Left cardiac atrium (tissue), 4 donors: ENCODE results near the gene GNL3. TPM values are rescaled to one million over a fixed set of nuclear protein-coding genes. Genes with fewer than 3 reads are reported as not detected.
A peak's percentile ranks its signal among the peaks of the same experiment; 100 is the strongest.

Experiments used
- ATAC-seq, 2 donors: fragments of 200-7000 bp; cut with Tn5 transposase; one replicate each; pipeline ENCODE4 v1.9.1; 2020; ENCODE audit warnings: mild to moderate bottlenecking in 2 of 2, moderate library complexity in 2 of 2
- DNase-seq: peaks from one replicate; pipeline ENCODE4 v3.0.0-alpha.2; 2020
- intact Hi-C, 2 donors: fragments of 100-400 bp; cut with DNase I; formaldehyde crosslinking; loops; one replicate each; pipeline versions ENCODE4 v1.14.1 to v1.15.1; 2022 to 2023
- total RNA-seq, 2 donors: library from RNA; stranded (reverse); fragmentation: NEBNext Ultra II Directional; extraction: Animal tissue kit (Norgen Biotek cat#: 25700); gene quantifications; one replicate each; pipeline ENCODE4 v1.2.1, GENCODE V29; 2021
- donor health status: DM: no; HTN: yes; CAD: no.
- donor health status: DM: no; HTN: yes; CAD: no; lungs with severe emphysema.
- donor health status: DM: yes; HTN: yes; CAD: no.
- donor health status: Dilated cardiomyopathy.

GNL3 gene
- total RNA-seq, 2 donors from 2014 or later: 30.2 to 61.2 TPM

DNA sequence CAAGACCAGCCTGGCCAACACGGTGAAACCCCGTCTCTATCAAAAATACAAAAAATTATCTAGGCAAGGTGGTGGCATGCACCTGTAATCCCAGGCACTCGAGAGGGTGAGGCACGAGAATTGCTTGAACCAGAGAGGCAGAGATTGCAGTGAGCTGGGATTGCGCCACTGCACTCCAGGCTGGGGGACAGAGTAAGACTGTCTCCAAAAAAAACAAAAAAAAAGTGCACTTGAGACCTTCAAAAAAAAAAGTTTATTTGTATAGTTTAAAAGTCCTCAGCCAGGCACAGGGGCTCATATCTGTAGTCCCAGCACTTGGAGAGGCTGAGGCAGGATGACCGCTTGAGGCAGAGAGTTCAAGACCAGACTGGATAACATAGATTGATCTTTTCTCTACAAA lies 2.2 kb upstream of the GNL3 start:
- DNase-seq: peak; percentile 53
- no peak for ATAC-seq
- intact Hi-C loops: loop anchor here (2.0 to 10.0 kb wide), 3 partner anchors 21 to 229 kb away; partner anchors contain the start of genes GLT8D1 (in 1 of the 2), NISCH (in 1 of the 2) and TNNC1 (in 1 of the 2)

DNA sequence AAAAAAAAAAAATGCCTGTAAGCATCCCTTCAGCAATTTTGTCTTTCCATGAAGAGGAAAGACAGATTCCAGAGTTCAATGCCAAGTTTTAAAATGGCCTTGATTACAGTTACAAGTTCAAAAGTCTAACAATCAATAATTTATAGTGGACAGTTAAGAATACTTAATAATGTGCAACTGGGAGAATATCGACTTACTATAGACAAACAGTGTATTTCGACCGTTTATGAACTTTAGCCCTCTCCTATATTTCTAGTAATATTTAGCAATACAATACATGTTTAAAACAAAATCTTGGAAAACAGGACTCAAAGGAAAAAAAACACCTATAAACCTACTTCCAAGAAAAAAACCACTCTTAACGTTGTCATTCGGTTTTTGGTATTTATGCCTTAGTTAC lies 1.6 kb upstream of the GNL3 start:
- ATAC-seq: no peak
- DNase-seq: no peak
- intact Hi-C loops: loop anchor here (2.0 to 10.0 kb wide), 3 partner anchors 21 to 229 kb away; partner anchors contain the start of genes GLT8D1 (in 1 of the 2), NISCH (in 1 of the 2) and TNNC1 (in 1 of the 2)

DNA sequence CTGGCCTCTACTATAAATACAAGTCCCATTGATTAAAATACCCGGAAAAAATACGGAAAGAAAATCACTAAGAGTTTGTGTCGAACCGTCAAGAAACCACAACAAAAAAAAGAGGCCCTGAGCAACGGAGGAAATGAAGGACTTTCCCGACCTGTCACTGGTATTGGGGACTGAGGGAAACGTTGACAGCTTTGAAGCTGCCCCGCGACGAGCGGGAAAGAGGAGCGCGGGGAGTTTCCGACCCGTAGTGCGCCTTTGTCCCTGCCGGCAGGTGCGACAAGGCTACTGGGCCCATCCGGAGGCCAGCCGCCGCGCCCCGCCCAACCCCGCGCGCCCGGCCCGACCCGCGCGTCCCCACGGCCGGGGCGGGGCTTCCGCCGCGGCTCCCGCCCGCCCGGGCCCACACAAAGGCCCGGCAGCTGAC lies 535 bp upstream of the GNL3 start:
- DNase-seq (peak; percentile 80), ATAC-seq (peak; percentile 96)
- intact Hi-C loops: loop anchor here (2.0 to 10.0 kb wide), 3 partner anchors 20 to 230 kb away; partner anchors contain the start of genes GLT8D1 (in 1 of the 2), NISCH (in 1 of the 2) and TNNC1 (in 1 of the 2)

DNA sequence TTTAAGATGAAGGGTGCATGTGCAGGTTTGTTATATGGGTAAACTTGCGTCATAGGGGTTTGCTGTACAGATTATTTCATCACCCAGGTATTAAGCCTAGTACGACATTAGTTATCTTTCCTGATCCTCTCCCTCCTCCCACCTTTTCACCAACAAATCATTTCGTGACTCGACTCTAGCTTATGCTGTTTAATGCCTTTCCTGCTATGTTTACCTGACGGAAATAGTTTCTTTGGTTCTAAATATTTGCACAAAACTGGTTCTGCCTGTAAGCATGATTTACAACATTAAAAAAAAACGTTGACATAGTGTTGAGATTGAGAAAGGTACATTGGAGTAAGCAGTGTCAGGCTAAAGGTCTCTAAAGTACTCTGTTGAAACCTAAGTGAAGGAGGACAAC lies 2.4 kb downstream of the GNL3 start:
- no peak for DNase-seq
- ATAC-seq: no peak
- intact Hi-C loops: loop anchor here (10.0 kb wide), 2 partner anchors 213 to 233 kb away; partner anchors contain the start of genes NISCH (in 1 of the 2) and TNNC1 (in 1 of the 2)

DNA sequence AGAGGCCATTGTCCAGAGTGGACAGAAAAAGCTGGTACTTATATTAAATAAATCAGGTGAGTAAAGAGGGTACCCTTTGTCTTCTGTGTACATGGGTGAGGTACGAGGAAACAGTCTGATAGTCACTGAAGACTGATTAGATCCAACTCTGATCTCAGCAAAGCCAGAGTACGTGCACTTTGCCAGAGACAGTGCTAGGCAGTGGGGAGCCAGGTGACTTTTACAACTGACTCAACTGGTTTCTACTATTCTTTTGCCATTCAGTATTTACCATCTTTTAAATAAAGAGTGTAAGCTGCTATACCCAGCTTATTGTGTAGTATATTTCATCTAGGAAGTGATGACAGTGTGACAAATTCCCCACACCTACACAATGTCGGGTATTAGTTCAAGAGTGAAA lies 3.3 kb downstream of the GNL3 start:
- DNase-seq (no peak), ATAC-seq (no peak)
- intact Hi-C loops: loop anchor here (10.0 kb wide), 2 partner anchors 214 to 234 kb away; partner anchors contain the start of genes NISCH (in 1 of the 2) and TNNC1 (in 1 of the 2)

DNA sequence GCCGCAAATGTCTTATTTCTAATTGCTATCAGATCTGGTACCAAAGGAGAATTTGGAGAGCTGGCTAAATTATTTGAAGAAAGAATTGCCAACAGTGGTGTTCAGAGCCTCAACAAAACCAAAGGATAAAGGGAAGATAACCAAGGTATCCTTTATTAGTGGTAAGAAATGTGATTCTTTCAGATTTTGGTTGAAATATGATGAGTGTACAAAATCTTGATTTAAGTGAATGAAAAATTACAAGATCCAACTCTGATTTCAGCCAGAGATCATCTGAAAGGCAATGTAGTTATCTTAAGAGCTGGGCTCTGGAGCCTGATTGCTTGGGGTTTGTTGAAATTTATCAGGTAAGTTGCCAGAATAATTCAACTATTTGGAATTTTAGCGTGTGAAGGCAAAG lies 4.7 kb downstream of the GNL3 start:
- ATAC-seq (no peak), DNase-seq (no peak)
- intact Hi-C loops: no loop called here

DNA sequence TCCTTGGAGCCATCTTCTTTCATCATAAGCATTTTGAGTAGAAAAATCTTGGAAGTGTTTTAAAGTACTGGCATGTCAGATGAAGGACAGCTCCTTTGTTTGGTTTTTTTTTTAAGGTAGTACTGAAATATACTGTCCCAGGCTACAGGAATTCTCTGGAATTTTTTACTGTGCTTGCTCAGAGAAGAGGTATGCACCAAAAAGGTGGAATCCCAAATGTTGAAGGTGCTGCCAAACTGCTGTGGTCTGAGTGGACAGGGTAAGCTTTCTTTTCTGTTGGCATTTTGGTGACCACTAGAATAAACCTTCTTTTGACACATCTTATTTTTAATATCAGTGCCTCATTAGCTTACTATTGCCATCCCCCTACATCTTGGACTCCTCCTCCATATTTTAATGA lies 7.2 kb downstream of the GNL3 start:
- intact Hi-C loops: no loop called here
- ATAC-seq: no peak
- no peak for DNase-seq

DNA sequence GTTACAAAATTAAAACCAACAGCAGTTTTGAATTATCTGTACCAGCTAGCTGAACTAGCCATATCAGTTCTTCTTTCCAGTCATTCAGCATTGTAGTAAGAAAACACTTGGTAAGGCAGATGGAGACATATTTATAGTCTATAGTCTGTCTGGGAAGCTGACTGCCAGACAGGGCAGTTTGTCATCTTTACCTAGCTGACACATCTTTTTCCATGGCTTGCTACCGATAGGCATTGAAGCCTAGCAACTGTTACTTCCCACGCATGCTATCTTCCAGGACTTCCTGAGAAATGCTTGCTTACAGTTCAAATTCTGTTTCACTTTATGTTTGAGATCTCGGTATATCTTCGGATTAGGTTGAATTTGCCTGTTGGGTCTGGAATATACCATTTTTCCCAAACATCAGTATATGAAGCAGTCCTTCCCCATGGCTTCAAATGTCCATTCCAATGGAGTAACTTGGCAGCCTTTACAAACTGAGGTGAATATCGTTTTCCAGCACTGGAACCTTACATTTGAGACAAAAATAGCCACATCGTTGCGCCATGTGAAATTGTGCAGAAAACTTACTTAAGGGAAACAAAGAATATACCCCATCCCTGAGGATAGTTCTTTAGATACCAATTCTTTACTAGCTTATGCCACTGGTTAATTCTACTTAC lies 8.8 kb downstream of the GNL3 start:
- intact Hi-C loops: no loop called here
- DNase-seq (no peak), ATAC-seq (no peak)

DNA sequence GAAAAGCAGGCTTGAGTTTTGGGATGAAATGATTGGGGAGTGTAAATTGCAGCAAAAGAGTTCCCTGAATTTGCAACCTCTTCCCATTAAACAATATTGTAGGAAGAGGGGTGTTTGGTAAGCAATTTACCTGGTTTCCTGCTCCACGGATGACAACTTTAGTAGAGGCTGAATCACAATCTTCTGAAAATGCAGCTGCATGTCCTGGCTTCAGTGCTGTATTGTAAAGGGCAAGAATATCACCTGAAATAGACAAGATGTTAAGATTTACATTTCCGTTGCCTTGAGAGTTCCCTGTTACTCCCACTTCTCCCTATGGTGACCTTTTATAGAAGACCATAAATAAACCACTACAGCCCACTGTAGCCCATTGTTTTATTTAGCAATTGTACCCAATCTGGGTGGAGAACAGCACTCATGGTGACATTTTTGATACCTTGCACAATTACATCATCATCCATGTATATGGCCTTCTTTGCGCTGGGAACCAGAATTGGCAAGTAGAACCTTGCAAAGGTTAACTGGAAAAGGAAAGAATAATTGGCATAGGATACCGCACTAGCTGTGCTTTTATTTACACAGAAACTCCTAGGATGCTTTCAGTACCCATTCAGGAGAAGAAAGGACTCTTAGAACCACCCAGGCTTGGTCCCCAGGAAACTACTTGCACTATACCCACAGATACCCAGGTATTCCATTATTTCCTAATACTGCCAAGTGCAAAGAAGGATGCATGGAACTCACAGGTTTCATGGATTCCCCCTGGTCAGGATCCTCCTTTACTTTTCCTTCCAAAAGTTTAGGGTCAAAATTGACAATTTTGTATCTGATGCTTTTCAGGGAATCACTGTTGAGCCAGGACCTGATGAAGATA lies 10.2 kb downstream of the GNL3 start:
- DNase-seq: no peak
- ATAC-seq: no peak
- intact Hi-C loops: no loop called here

DNA sequence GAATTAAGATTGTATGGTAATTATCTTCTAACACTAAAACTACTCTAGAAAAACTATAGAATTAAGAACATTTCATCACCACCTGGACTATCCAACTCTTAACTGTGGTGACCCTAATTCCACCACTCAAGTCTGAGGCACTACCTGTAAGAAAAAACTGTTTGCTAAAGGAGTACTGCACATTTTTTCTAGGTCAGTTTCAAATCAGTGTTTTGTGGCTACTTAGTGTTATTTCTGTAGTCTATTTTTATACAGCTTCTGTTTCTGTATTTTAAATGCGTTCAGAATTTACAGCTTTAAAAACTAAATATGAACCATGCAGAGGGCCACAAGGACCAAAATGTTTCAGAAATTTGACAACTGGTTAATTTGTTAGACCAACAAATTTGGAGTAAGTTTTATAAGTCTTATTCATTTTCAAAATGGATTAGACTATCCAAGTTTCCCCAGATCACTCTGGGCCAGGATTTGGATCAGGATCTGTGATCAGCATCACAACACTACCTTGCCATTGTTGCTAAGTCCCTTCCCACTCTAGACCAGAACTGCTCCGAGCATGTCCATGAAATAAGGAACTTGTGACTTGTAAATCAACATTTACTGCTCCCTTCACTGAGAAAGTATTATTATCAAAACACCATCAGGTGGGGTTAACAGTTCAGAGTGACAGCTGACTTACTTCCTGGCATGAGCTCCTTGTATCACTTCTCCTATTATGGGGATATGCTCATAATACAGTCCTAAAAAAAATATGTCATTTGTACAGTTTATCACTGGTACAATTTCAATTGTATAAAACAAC lies 11.2 kb downstream of the GNL3 start:
- no peak for DNase-seq
- no peak for ATAC-seq
- intact Hi-C loops: no loop called here

DNA sequence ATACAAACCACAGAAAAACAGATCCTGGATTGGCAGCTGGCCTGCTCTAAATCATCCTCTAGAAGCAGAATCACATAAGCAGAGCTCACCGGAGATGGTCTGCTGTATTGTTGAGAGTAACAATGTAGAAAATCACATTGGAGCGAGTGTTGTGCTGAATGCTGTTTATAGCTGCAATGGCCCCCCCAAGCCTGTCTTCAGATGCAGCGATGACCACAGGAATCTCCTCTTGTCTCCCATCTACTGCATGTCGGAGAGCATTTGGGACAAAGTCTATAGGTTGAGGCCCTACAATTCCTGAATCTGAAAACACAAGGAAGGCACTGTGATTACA lies 11.8 kb downstream of the GNL3 start:
- intact Hi-C loops: no loop called here
- DNase-seq (no peak), ATAC-seq (no peak)

DNA sequence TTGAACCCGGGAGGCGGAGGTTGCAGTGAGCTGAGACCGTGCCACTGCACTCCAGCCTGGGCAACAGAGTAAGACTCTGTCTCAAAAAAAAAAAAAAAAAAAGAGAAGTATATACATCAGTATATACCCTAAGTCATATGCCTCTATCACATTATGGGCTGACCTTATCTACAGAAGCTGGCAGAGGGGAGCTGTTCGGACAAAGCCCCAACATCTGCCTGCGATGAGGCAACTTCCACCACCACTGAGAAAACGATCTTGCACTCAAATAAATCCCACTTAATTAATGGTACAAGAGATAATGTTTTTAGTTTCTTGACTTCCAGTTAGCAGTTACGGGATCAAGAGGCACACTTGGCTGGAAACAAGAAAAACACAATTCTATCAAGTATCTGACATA lies 17.5 kb downstream of the GNL3 start:
- intact Hi-C loops: no loop called here
- no peak for DNase-seq
- ATAC-seq: no peak

DNA sequence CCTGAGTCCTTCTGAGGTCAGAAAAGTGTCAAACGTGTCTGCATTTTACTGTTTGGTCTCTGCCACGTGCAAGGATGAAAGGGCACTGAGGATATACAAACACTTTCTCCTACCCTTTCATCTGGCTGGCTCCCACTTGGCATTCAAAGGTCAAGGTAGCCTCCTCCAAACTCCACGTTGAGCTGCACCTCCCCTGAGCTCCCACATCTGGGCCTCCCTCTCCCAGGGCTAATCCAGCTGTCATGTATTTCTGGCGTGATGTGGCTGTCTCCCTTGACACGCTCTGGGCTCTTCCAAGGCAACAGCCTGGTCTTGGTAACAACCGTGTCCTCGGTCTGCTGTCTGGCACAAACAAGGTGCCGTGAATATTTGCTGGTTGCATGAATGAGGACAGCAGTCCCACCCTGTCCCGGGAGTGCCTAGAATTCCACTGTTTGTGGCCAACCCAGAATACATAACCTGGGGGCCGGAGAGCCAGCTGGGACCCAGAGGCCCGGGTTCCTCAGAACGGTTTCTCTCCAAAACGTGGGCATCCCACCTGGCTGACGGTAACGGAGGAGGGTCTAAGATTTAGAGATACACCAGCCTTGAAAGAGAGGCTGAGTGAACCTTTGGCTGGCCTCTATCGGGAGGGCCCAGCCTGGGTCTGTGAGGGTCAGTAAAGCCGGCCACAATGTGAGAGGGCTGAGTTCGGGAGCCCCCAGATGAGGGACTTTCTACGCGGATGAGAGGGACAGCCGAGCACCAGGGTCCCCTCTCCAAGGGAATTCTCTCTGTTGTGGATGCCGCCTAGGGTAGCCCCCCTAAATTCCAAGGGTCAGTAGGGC lies 19.0 kb downstream of the GNL3 start:
- no peak for DNase-seq
- peak; percentile 13 to 16 for ATAC-seq
- intact Hi-C loops: loop anchor here in 1 of 2 donors (2.0 kb wide), 1 partner anchor 20 kb away; the partner anchor contains the start of gene PBRM1

DNA sequence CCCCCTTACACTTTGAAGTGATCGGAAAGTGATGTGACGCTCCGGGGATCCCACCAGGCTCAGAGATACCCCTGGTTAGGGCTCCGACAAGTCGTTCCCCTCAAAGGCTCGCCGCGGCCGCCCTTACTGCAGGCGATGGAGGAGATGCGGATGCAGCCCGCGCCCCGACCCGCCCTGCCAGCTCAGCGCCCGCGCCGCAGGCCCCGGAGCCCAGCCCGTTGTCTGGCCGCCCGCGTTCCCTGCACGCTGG lies 19.5 kb downstream of the GNL3 start:
- DNase-seq (no peak), ATAC-seq (no peak)
- intact Hi-C loops: loop anchor here in 1 of 2 donors (2.0 kb wide), 1 partner anchor 21 kb away; the partner anchor contains the start of gene PBRM1

DNA sequence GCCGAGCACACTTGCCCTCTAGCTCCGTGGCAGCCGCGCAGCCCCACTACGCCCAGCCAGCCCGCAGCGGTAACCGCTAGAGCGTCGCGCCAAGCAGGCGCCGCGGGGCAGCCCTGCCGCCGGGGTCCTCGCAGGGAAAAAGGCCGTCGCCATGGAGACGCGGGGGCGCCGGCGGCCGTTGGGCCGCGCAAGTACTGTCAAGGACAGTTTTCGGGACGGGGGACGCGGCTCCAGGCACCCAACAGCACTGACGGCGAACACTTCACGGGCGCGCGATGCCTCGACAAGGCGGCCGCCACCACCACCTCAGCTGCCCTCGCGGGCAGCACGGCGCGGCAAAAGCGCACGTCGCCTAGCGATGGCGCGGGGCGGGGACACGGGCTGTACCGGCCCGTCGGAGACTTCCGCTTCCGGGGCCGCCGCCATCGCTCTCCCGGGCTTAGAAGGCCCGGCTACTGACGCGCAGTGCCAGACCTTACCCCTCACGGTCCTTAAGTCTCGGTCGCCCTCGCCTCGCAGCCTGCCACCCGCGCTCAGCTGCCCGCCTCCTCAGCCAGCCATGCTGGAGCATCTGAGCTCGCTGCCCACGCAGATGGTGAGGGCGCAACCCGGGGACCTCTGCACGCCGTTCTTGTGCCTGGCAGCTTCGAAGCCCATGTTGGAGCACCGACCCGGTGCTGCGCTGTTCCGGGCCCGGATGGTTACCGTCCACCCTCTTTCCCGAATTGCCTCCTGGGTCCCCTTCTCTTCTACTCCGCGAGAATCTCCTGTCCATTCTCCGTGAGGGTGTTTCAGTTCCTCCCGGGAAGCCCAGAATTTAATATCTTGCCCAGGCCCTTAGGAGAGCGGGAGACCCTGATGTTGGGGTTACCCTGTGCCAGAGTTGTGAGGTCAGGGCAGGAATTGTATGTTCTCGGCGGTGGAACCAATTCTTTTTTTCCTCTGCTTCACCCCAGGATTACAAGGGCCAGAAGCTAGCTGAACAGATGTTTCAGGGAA lies 20.2 kb downstream of the GNL3 start, which contains the start of the genes GLT8D1 and SPCS1:
GLT8D1 (minus strand) TSS at position 104 of the 999 bp plus-strand sequence. CDS start 5,331 bp downstream, outside the sequence.
SPCS1 (plus strand) TSS at position 419 of the 999 bp plus-strand sequence; CDS start at position 560, 141 bp downstream.
- ATAC-seq (peak; percentile 95 to 97), DNase-seq (peak; percentile 92)
- intact Hi-C loops: loop anchor here in 1 of 2 donors (2.0 kb wide), 1 partner anchor 21 kb away; the partner anchor contains the start of gene PBRM1

DNA sequence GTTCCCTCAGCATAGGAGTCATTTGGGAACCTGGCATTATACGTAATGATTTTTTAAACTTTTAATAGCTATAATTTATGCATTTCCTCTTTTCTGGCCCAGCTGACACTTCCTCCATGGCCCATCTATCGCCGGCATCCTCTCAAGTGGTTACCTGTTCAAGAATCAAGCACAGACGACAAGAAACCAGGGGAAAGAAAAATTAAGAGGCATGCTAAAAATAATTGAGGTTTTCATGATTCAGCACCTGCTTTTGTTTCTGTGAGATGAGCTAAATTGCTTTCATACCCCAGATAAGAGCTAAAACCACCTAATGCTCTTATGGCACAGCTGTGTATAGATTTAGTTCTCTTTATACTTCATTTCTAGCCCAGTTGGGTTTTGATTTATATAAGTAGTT lies 21.8 kb downstream of the GNL3 start:
- no peak for ATAC-seq
- intact Hi-C loops: no loop called here

DNA sequence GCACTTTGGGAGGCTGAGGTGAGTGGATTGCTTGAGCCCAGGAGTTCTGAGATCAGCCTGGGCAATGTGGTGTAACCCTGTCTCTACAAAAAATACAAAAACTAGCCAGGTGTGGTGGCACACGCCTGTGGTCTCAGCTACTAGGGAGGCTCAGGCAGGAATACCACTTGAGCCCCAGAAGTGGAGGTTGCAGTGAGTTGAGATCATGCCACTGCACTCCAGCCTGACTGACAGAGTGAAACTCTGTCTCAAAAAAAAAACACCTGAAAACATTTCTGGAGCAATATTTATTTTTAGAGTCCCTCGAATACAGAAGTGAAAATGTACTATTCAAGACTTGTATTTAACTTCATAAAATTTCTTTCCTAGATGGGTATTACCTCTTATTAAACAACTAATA lies 24.7 kb downstream of the GNL3 start:
- intact Hi-C loops: no loop called here
- ATAC-seq (no peak), DNase-seq (no peak)

More for the DNA sequence above, 21.8 kb downstream of the GNL3 start:
- no peak for DNase-seq
